Mucosa of rectum (tissue), 2 donors: ENCODE results near the gene GOLGA6C.
"Not testable (repeated sequence)": the region's sequence is repeated elsewhere in the genome, so short reads cannot be mapped to it uniquely, and the experiment has no call there.

Experiments
- H3K27ac ChIP-seq, 2 donors: one replicate each; pipeline ENCODE4 v1.7.0; 2013; ENCODE audit warnings: inconsistent platforms in 2 of 2, low read depth in 2 of 2, low read length in 2 of 2
- H3K27me3 ChIP-seq, 2 donors: one replicate each; pipeline ENCODE4 v1.7.0; 2013; ENCODE audit warnings: low read length in 2 of 2; ENCODE audit not compliant: control insufficient read depth in 2 of 2, insufficient read depth in 2 of 2
- H3K36me3 ChIP-seq, 2 donors: one replicate each; pipeline ENCODE4 v1.7.0; 2013; ENCODE audit warnings: low read length in 2 of 2; ENCODE audit not compliant: control insufficient read depth in 2 of 2, insufficient read depth in 2 of 2
- H3K4me1 ChIP-seq, 2 donors: one replicate each; pipeline ENCODE4 v1.7.0; 2013; ENCODE audit warnings: low read length in 2 of 2, mild to moderate bottlenecking in 1 of 2; ENCODE audit not compliant: control insufficient read depth in 2 of 2, insufficient read depth in 2 of 2
- H3K4me3 ChIP-seq, 2 donors: one replicate each; pipeline ENCODE4 v1.7.0; 2013; ENCODE audit warnings: low read length in 2 of 2
- H3K9ac ChIP-seq, 2 donors: one replicate each; pipeline ENCODE4 v1.7.0; 2013; ENCODE audit warnings: low read length in 2 of 2, low read depth in 1 of 2, mild to moderate bottlenecking in 1 of 2
- H3K9me3 ChIP-seq, 2 donors: one replicate each; pipeline ENCODE4 v1.7.0; 2013; ENCODE audit warnings: low read length in 2 of 2; ENCODE audit not compliant: control insufficient read depth in 2 of 2
- donor health status: healthy.
- donor health status: Normal muscosa, but diverticular disease.

The GOLGA6C gene, protein sequence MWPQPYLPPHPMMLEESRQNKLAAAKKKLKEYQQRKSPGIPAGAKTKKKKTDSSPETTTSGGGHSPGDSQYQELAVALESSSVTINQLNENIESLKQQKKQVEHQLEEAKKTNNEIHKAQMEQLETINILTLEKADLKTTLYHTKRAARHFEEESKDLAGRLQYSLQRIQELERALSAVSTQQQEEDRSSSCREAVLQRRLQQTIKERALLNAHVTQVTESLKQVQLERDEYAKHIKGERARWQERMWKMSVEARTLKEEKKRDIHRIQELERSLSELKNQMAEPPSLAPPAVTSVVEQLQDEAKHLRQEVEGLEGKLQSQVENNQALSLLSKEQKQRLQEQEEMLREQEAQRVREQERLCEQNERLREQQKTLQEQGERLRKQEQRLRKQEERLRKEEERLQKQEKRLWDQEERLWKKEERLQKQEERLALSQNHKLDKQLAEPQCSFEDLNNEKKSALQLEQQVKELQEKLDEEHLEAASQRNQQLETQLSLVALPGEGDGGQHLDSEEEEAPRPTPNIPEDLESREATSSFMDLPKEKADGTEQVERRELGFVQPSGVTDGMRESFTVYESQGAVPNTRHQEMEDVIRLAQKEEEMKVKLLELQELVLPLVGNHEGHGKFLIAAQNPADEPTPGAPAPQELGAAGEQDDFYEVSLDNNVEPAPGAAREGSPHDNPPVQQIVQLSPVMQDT

DNA sequence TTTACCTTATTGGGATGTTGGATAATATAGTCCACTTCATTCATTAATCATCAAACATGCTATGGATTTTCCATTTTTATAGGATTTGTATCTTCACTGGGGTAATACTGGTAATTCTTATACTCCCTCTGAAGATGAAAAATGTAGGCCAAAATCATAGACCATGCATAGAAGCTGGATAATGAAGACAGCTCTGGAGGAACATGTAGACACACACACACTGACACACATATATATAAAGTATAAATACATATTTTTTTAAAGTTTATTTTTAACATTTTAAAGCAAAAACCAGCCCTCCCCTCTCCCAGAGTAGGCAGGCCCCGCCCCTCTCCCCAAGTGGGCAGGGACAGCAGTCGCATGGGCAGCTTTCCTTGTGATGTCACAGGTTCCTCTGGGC lies at the start of gene GOLGA6C:
Gene GOLGA6C, plus strand, starts transcription at position 301 of the 400 bp plus-strand sequence. CDS start 265 bp downstream, outside the sequence.
- not testable (repeated sequence) for H3K9me3 ChIP-seq, H3K4me3 ChIP-seq, H3K9ac ChIP-seq, H3K27ac ChIP-seq, H3K36me3 ChIP-seq, H3K4me1 ChIP-seq, H3K27me3 ChIP-seq

DNA sequence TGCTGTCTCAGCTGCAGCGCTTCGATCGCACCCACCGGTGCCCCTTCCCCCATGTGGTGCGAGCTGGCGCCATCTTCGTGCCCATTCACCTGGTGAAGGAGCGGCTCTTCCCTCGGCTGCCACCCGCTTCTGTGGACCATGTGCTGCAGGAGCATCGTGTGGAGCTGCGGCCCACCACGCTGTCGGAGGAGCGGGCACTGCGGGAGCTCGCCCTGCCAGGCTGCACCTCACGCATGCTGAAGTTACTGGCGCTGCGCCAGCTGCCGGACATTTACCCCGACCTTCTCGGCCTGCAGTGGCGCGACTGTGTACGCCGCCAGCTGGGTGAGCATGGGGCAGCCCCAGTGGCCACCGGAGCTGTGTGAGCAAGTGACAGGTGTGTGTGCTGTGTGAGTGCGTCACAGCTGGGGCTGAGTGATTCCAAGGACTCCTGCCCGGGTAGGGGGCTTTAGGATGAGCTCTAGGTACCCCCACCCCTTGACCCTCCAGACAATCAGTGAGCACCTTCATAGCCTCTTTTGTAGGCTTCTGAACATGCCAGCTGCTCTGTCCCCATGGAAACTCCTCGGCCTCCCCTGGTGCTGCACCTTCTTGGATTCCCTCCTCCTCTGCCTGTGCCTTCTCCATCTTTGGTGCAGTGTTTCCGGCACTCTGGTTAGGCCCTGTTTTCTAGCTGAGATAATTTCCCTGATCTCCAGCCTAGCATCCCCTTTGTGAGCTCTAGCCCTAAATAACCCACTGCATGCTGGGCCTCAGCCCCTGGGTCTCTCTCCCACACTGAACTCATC lies 49.4 kb upstream of the GOLGA6C start:
- Histone ChIP-seq H3K9ac (no peak overlapping the region), H3K4me3 (no peak overlapping the region), H3K4me1 (peaks cover 6 to 20% of the 10 kb centered on the region in 2 donors), H3K27ac (no peak overlapping the region), H3K27me3 (no peaks in the 10 kb centered on the region), H3K9me3 (no peaks in the 10 kb centered on the region), H3K36me3 (peaks cover 71 to 76% of the 10 kb centered on the region in 2 donors)

DNA sequence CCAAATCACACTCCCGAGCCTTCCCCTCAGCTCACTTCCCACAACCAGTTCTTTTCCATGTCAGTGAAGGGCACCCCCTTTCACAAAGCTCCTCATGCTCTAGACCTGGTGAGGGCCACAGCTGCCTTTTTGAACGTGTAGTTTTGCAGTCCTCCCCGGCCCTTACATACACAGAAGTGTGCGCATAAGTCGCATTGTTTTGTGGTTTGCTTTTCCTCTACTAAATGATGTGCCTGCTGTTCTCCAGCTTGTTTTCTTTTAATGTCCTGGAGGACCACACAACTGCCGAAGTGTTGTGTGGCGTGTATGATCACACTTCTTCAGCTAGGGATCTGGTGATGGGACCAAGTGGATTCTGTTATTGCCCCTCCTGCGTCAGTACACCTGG lies 48.9 kb upstream of the GOLGA6C start:
- H3K9me3 ChIP-seq = no peaks in the 10 kb centered on the region
- H3K27me3 ChIP-seq = no peaks in the 10 kb centered on the region
- H3K27ac ChIP-seq = no peak overlapping the region
- no peak overlapping the region for H3K4me3 ChIP-seq
- H3K9ac ChIP-seq = no peak overlapping the region
- H3K36me3 ChIP-seq = peaks cover 71 to 78% of the 10 kb centered on the region in 2 donors
- H3K4me1 ChIP-seq = peaks cover 0 to 14% of the 10 kb centered on the region in 2 donors

DNA sequence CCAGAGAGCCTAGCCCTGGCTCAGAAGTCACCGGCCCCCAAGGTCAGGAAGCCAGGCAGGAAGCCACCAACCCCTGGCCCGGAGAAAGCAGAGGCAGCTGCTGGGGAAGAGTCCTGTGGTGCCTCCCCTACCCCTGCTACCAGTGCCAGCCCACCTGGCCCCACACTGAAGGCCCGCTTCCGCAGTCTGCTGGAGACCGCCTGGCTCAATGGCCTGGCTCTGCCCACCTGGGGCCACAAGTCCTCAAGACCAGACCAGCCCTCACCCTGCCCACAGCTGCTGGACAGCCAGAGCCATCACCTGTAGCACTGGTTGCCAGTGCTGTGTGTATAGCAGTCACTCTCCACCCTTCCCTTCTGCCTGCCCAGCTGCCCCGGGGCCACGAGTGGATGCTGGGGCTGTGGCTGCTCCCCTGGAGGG lies 47.3 kb upstream of the GOLGA6C start:
- Histone ChIP-seq H3K9me3 (no peaks in the 10 kb centered on the region), H3K4me3 (no peak overlapping the region), H3K27me3 (no peaks in the 10 kb centered on the region), H3K4me1 (peaks cover 0 to 6% of the 10 kb centered on the region in 2 donors), H3K36me3 (peaks cover 67 to 76% of the 10 kb centered on the region in 2 donors), H3K27ac (no peak overlapping the region), H3K9ac (no peak overlapping the region)

DNA sequence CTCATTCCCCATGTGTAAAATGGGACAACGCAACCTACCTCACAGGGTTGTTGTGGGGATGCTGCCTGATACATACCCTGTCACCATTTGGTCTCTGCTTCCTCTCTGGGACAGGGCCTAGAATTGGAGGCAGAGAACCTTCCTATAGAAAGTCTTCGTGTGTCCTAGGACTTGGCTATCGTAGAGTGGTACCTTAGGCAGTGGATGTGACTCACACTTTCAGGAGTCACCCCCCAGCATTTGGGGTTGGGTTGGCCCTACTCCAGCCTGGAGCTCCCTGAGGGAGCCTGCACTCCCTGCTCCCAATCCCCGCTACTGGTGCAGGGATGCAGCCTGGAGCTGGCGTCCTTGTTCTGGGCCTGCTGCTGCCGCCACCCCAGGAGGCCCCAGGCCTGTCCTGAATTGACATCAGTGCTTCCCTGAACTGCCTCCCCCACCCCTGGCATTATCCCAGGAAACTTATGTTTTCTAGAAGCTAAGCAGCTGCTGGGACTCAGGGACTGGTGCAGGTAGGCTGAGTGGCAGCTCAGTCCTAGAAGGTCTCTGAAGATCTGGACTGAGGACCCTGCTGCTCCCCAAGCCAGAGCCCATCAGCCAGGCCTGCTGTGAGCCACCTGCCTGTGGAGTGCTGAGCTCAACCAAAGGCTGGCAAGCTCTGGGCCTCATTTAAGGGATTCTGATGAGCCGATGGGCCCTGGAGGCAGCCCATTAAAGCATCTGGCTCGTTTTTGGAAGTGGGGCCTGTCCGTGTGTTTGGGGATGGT lies 46.5 kb upstream of the GOLGA6C start:
- no peak overlapping the region for H3K9ac ChIP-seq
- H3K27me3 ChIP-seq = no peaks in the 10 kb centered on the region
- H3K27ac ChIP-seq = no peak overlapping the region
- H3K9me3 ChIP-seq = no peaks in the 10 kb centered on the region
- H3K4me3 ChIP-seq = no peak overlapping the region
- H3K36me3 ChIP-seq = peaks cover 60 to 68% of the 10 kb centered on the region in 2 donors
- peaks cover 0 to 6% of the 10 kb centered on the region in 2 donors for H3K4me1 ChIP-seq

DNA sequence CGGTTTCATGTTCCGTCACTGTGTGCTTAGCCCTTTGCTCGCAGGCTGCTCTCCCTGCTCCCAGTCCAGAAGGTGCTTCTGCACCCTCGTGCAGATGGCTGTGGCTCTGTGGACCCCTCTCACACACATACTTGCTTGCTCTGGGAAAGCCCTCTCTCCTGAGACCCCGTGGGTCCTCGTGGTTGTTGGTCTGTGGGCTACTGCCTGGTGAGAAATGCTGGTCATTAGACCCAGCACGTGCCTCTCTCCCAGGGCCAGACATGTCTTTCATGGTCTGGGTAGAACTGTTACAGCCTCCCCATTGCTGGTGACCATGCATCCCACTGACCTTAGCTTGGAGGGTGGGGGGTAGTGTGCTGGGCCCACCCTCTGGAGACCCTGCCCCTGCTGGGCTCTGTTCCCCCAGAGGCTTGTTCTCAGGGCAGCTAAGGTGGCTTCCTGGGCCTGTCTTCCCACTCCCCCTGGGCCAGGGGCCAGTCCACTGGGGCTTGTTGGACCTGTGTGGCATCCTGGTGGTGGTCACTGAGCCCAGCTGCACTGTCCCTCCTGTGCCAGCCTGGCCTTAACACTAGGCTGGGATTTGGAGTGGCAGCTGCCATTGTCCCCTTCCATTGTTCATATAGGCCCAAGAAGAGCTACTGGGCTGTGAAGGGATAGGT lies 45.8 kb upstream of the GOLGA6C start:
- Histone ChIP-seq H3K36me3 (peaks cover 56 to 64% of the 10 kb centered on the region in 2 donors), H3K4me3 (no peak overlapping the region), H3K9ac (no peak overlapping the region), H3K4me1 (peaks cover 0 to 6% of the 10 kb centered on the region in 2 donors), H3K27me3 (no peaks in the 10 kb centered on the region), H3K27ac (no peak overlapping the region), H3K9me3 (no peaks in the 10 kb centered on the region)

DNA sequence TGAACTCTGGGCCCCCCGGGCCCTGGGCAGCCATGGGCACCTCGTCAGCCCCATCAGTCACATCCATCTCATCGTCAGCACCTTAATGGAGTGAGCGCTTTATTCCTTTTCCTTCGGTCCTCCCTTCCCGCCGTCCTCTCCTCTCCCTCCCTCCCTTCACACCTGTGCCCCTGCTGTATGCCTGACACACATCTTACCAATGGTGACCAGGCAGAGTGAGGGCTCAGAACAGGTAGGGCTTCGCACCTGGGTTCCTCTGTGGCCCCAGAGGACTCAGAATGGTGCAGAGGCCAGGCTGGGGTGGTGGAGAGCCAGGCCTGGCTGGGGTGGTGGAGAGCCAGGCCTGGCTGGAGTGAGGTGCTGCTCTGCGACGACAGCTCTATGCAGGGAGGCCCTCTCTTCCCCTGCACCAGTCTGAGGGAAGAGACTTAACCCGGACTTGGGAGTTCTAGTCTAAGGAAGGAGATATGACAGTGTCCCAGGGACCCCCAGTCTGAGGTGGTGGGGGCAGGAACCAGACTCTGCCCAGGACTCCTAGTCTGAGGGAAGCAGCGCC lies 44.8 kb upstream of the GOLGA6C start:
- H3K4me3 ChIP-seq = no peak overlapping the region
- no peak overlapping the region for H3K27ac ChIP-seq
- H3K27me3 ChIP-seq = no peaks in the 10 kb centered on the region
- no peaks in the 10 kb centered on the region for H3K9me3 ChIP-seq
- peaks cover 0 to 3% of the 10 kb centered on the region in 2 donors for H3K4me1 ChIP-seq
- H3K36me3 ChIP-seq = peaks cover 47 to 54% of the 10 kb centered on the region in 2 donors
- H3K9ac ChIP-seq = no peak overlapping the region

DNA sequence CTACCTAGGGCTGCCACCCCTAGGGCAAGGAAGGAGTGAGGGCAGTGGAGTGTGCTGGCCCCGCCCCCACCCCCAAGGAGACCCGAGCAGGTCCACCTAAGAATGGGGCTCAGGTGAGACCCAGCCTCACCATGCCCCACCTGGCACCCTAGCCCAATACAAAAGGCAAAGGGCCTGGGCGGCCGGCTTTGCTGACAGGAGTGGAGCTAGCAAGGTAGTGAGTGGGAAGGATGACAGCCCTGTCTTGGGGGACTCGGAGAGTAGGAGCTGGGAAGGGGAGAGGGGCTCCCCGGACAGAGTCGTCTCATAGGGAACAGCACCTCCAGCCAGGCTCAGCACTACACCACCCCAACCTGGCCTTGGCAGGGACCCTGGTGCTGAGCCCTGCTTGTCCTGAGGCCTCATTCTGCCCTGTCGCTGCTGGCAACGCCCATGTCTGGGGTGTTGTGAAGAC lies 44.3 kb upstream of the GOLGA6C start:
- Histone ChIP-seq H3K9me3 (no peaks in the 10 kb centered on the region), H3K9ac (no peak overlapping the region), H3K27ac (no peak overlapping the region), H3K36me3 (peaks cover 42 to 49% of the 10 kb centered on the region in 2 donors), H3K4me1 (peaks cover 0 to 2% of the 10 kb centered on the region in 2 donors), H3K27me3 (no peaks in the 10 kb centered on the region), H3K4me3 (no peak overlapping the region)
